HepG2 (cell line): ENCODE results near the gene BIN1. TPM values are rescaled to one million over a fixed set of nuclear protein-coding genes. Genes with fewer than 3 reads are reported as not detected.

Experiments used
- AKAP8 ChIP-seq: sonication (generic); formaldehyde crosslinking; IDR thresholded peaks from 2 replicates; pipeline ENCODE4 v1.5.1; 2020; ENCODE audit warnings: mild to moderate bottlenecking, missing genetic modification reagents
- CEBPB ChIP-seq: IDR thresholded peaks from 2 replicates; pipeline ENCODE4 v1.6.1; 2011; ENCODE audit warnings: low read depth, low read length, improper control_type of control experiment, borderline replicate concordance
- FOXA3 ChIP-seq: IDR thresholded peaks from 2 replicates; pipeline ENCODE4 v1.6.1; 2016; ENCODE audit warnings: missing genetic modification reagents, missing compliant biosample characterization
- FOXK1 ChIP-seq: sonication (generic); formaldehyde crosslinking; IDR thresholded peaks from 2 replicates; pipeline ENCODE4 v1.4.0; 2020; ENCODE audit warnings: low read depth, missing genetic modification reagents, borderline replicate concordance
- HNF4G ChIP-seq, 2 experiments: sonication (generic) in 1 of 2; formaldehyde crosslinking in 1 of 2; IDR thresholded peaks; 2 replicates each; pipeline versions ENCODE4 v1.4.0 to v1.6.1; 2011 to 2020; ENCODE audit warnings: borderline replicate concordance in 2 of 2, low read depth in 2 of 2, mild to moderate bottlenecking in 2 of 2, low read length in 1 of 2, missing genetic modification reagents in 1 of 2, moderate library complexity in 1 of 2
- HOXA7 ChIP-seq: sonication (generic); formaldehyde crosslinking; IDR thresholded peaks from 2 replicates; pipeline ENCODE4 v1.8.1; 2022; ENCODE audit warnings: mild to moderate bottlenecking, missing genetic modification reagents, moderate library complexity
- MIER3 ChIP-seq: IDR thresholded peaks from 2 replicates; pipeline ENCODE4 v1.6.1; 2016; ENCODE audit warnings: missing compliant biosample characterization, borderline replicate concordance
- MIXL1 ChIP-seq: IDR thresholded peaks from 2 replicates; pipeline ENCODE4 v1.6.1; 2016
- PCBP1 ChIP-seq: fragments of 200-400 bp; formaldehyde crosslinking; IDR thresholded peaks from 2 replicates; pipeline ENCODE4 v1.6.1; 2017; ENCODE audit warnings: mild to moderate bottlenecking, low read depth, low read length, borderline replicate concordance
- RFX5 ChIP-seq: IDR thresholded peaks from 2 replicates; pipeline ENCODE4 v1.6.1; 2011; ENCODE audit warnings: low read depth, low read length, improper control_type of control experiment
- RORA ChIP-seq: sonication (generic); formaldehyde crosslinking; IDR thresholded peaks from 2 replicates; pipeline ENCODE4 v1.5.0; 2020; ENCODE audit warnings: mild to moderate bottlenecking, missing genetic modification reagents, moderate library complexity
- SALL1 ChIP-seq: sonication (generic); formaldehyde crosslinking; IDR thresholded peaks from 2 replicates; pipeline ENCODE4 v1.8.0; 2022; ENCODE audit warnings: mild to moderate bottlenecking, missing genetic modification reagents
- SIN3A ChIP-seq: IDR thresholded peaks from 2 replicates; pipeline ENCODE4 v1.6.1; 2011; ENCODE audit warnings: low read depth, mild to moderate bottlenecking, control low read depth, low read length, borderline replicate concordance
- SIX1 ChIP-seq: sonication (generic); formaldehyde crosslinking; IDR thresholded peaks from 2 replicates; pipeline ENCODE4 v1.4.0; 2020; ENCODE audit warnings: missing genetic modification reagents, borderline replicate concordance
- SNRNP70 ChIP-seq: fragments of 200-400 bp; formaldehyde crosslinking; IDR thresholded peaks from 2 replicates; pipeline ENCODE4 v1.6.1; 2017; ENCODE audit warnings: mild to moderate bottlenecking, low read depth, low read length, moderate library complexity
- SP4 ChIP-seq: sonication (generic); formaldehyde crosslinking; IDR thresholded peaks from 2 replicates; pipeline ENCODE4 v1.8.1; 2023; ENCODE audit warnings: mild to moderate bottlenecking, missing genetic modification reagents
- TCF7 ChIP-seq: sonication (generic); IDR thresholded peaks from 2 replicates; pipeline ENCODE4 v1.6.1; 2016; ENCODE audit warnings: antibody characterized with exemption, low read depth
- THYN1 ChIP-seq: sonication (generic); formaldehyde crosslinking; IDR thresholded peaks from 2 replicates; pipeline ENCODE4 v1.8.1; 2023; ENCODE audit warnings: low read depth, mild to moderate bottlenecking, moderate library complexity, missing genetic modification reagents, borderline replicate concordance
- TMF1 ChIP-seq: sonication (generic); formaldehyde crosslinking; IDR thresholded peaks from 2 replicates; pipeline ENCODE4 v1.8.1; 2022; ENCODE audit warnings: low read depth, missing genetic modification reagents
- ZFX ChIP-seq: sonication (generic); formaldehyde crosslinking; IDR thresholded peaks from 2 replicates; pipeline ENCODE4 v1.4.0; 2020; ENCODE audit warnings: mild to moderate bottlenecking, low read depth, missing genetic modification reagents, moderate library complexity
- ZMYM3 ChIP-seq: sonication (generic); formaldehyde crosslinking; IDR thresholded peaks from 2 replicates; pipeline ENCODE4 v1.5.1; 2020; ENCODE audit warnings: mild to moderate bottlenecking, missing genetic modification reagents
- ZNF17 ChIP-seq: sonication (generic); formaldehyde crosslinking; IDR thresholded peaks from 2 replicates; pipeline ENCODE4 v1.5.0; 2020; ENCODE audit warnings: mild to moderate bottlenecking, missing genetic modification reagents
- ZNF230 ChIP-seq: sonication (generic); formaldehyde crosslinking; IDR thresholded peaks from 2 replicates; pipeline ENCODE4 v1.4.0; 2020; ENCODE audit warnings: mild to moderate bottlenecking, missing genetic modification reagents
- ZNF33A ChIP-seq: sonication (generic); formaldehyde crosslinking; IDR thresholded peaks from 2 replicates; pipeline ENCODE4 v1.5.1; 2020; ENCODE audit warnings: missing genetic modification reagents, mild to moderate bottlenecking, moderate library complexity, borderline replicate concordance
- ZNF33B ChIP-seq: sonication (generic); formaldehyde crosslinking; IDR thresholded peaks from 2 replicates; pipeline ENCODE4 v1.5.1; 2020; ENCODE audit warnings: mild to moderate bottlenecking, missing genetic modification reagents
- ZNF383 ChIP-seq: sonication (generic); formaldehyde crosslinking; IDR thresholded peaks from 2 replicates; pipeline ENCODE4 v1.4.0; 2020; ENCODE audit warnings: missing genetic modification reagents, mild to moderate bottlenecking, borderline replicate concordance
- ZNF619 ChIP-seq: sonication (generic); formaldehyde crosslinking; IDR thresholded peaks from 2 replicates; pipeline ENCODE4 v1.4.0; 2020; ENCODE audit warnings: mild to moderate bottlenecking, missing genetic modification reagents
- ZNF891 ChIP-seq: sonication (generic); formaldehyde crosslinking; IDR thresholded peaks from 2 replicates; pipeline ENCODE4 v1.5.0; 2020; ENCODE audit warnings: mild to moderate bottlenecking, missing genetic modification reagents
- polyA plus RNA-seq, 8 experiments: library from polyadenylated mRNA; depleted of rRNA in 3 of 8; stranded (reverse) in 7 of 8; unstranded in 1 of 8; fragments of >200 nt; fragmentation: Illumina TruSeq in 4 of 8; extraction: Trizol in 4 of 8; gene quantifications; 2 replicates each; pipeline versions ENCODE4 v1.2.1 to v1.2.3, GENCODE V29; 2011 to 2016; ENCODE audit warnings: low read depth in 4 of 8, missing spikeins in 1 of 8, mixed read lengths in 1 of 8; ENCODE audit not compliant: insufficient read depth in 1 of 8
- total RNA-seq, 5 experiments: library from RNA; depleted of rRNA; stranded (reverse); fragments of >200 nt; fragmentation: Illumina TruSeq; extraction: Trizol; gene quantifications; 2 replicates each; pipeline ENCODE4 v1.2.3, GENCODE V29; 2016; ENCODE audit warnings: low read depth in 1 of 5
- TF ChIP-seq, protein P1 (sequence below): IDR thresholded peaks from 2 replicates; pipeline ENCODE4 v1.6.1; 2016; ENCODE audit warnings: mild to moderate bottlenecking
- TF ChIP-seq, protein P2 (sequence below): sonication (generic); formaldehyde crosslinking; IDR thresholded peaks from 2 replicates; pipeline ENCODE4 v1.5.1; 2020; ENCODE audit warnings: mild to moderate bottlenecking, missing genetic modification reagents, borderline replicate concordance

Gene BIN1
- total and polyA plus RNA-seq, 2 of the 13 experiments (the other 11 are each of a cell fraction or from before 2014, with no cell fraction given) = 0.93 to 1.2 TPM

DNA sequence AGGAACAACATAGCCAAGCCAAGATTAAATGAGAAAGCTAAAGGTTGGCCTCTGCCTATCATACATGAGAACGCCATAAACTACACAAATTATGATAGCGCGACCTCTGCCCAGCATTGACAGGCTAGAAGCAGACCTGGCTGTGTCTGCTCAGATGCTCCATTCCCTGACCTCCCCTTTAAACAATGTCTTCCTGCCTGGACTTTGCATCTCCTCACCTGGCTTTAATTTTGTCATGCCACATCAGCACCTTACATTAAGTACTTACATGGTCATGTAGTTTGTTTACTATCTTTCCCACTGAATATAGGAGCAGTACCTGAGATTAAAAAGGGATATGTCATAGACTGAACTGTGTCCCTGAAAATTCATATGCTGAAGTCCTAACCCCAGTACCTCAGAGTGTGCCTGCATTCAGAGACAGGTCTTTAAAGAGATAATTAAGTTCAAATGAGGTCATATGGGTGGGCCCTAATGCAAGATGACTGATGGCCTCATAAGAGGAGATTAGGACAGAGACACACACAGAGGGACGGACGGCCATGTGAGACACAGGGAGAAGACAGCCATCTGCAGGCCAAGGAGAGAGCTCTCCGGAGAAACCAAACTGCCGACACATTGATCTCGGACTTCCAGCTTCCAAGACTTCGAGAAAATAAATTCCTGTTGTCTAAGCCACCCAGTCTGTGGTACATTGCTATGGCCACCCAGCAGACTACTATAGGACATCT lies 103.7 kb downstream of the BIN1 start (continued):
- TF ChIP-seq SIN3A (no peak), TMF1 (no peak), RORA (no peak), ZNF33A (CRISPR knock-in tag) (no peak), FOXK1 (CRISPR knock-in tag) (no peak), HNF4G (IDR thresholded peaks at IDR 0.05; ENCODE audit: borderline replicate concordance, low read depth, low read length) (no peak), HNF4G (CRISPR knock-in tag; IDR thresholded peaks at IDR 0.05; ENCODE audit: borderline replicate concordance, low read depth) (no peak), ZNF891 (CRISPR knock-in tag) (no peak), TCF7 (no peak), SP4 (CRISPR knock-in tag) (peak; percentile 34; the same call in 1 of the 2 replicates), ZNF383 (CRISPR knock-in tag) (no peak), CEBPB (no peak), SALL1 (peak; percentile 63), ZFX (CRISPR knock-in tag) (peak; percentile 46; the same call in 1 of the 2 replicates), FOXA3 (CRISPR knock-in tag) (no peak), ZNF33B (no peak), SIX1 (CRISPR knock-in tag) (no peak), ZMYM3 (CRISPR knock-in tag) (peak; percentile 43; the same call in 1 of the 2 replicates), AKAP8 (CRISPR knock-in tag) (no peak), ZNF230 (CRISPR knock-in tag) (peak; percentile 58; the same call in 1 of the 2 replicates), MIER3 (CRISPR knock-in tag) (no peak), ZNF17 (CRISPR knock-in tag) (no peak), THYN1 (CRISPR knock-in tag) (no peak), MIXL1 (CRISPR knock-in tag) (peak; percentile 17; the same call in 1 of the 2 replicates), PCBP1 (no peak), SNRNP70 (no peak), HOXA7 (CRISPR knock-in tag) (no peak), ZNF619 (CRISPR knock-in tag) (no peak), RFX5 (no peak)
- TF ChIP-seq, protein P1, sequence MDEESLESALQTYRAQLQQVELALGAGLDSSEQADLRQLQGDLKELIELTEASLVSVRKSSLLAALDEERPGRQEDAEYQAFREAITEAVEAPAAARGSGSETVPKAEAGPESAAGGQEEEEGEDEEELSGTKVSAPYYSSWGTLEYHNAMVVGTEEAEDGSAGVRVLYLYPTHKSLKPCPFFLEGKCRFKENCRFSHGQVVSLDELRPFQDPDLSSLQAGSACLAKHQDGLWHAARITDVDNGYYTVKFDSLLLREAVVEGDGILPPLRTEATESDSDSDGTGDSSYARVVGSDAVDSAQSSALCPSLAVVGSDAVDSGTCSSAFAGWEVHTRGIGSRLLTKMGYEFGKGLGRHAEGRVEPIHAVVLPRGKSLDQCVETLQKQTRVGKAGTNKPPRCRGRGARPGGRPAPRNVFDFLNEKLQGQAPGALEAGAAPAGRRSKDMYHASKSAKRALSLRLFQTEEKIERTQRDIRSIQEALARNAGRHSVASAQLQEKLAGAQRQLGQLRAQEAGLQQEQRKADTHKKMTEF = 0 out of 2 replicates have a peak, but pooled peaks have one; percentile 30
- TF ChIP-seq, protein P2, sequence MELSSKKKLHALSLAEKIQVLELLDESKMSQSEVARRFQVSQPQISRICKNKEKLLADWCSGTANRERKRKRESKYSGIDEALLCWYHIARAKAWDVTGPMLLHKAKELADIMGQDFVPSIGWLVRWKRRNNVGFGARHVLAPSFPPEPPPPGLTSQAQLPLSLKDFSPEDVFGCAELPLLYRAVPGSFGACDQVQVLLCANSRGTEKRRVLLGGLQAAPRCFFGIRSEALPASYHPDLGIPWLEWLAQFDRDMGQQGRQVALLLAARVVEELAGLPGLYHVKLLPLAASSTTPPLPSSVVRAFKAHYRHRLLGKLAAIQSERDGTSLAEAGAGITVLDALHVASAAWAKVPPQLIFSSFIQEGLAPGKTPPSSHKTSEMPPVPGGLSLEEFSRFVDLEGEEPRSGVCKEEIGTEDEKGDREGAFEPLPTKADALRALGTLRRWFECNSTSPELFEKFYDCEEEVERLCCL (CRISPR knock-in tag) = no peak
